H9 (cell line): ENCODE results near the gene GRIN2A. TPM values are rescaled to one million over a fixed set of nuclear protein-coding genes. Genes with fewer than 3 reads are reported as not detected.

ENCODE experiments used
- DNase-seq: peaks from one replicate; pipeline ENCODE4 v3.0.0-alpha.2; 2017
- H2AFZ ChIP-seq: one replicate; pipeline ENCODE4 v1.6.1; 2013; ENCODE audit warnings: mild to moderate bottlenecking, low read length, control low read depth, moderate library complexity
- H2AK5ac ChIP-seq: 2 replicates; pipeline ENCODE4 v1.6.1; 2013; ENCODE audit warnings: low read length, control low read depth, mixed read lengths; ENCODE audit not compliant: insufficient read length
- H2BK120ac ChIP-seq: one replicate; pipeline ENCODE4 v1.6.1; 2013; ENCODE audit warnings: low read depth, mild to moderate bottlenecking, low read length, control low read depth, inconsistent platforms; ENCODE audit not compliant: poor library complexity, severe bottlenecking
- H2BK12ac ChIP-seq: 2 replicates; pipeline ENCODE4 v1.6.1; 2013; ENCODE audit warnings: low read length, control low read depth, mixed read lengths, low read depth; ENCODE audit not compliant: insufficient read length
- H2BK15ac ChIP-seq: 2 replicates; pipeline ENCODE4 v1.6.1; 2013; ENCODE audit warnings: low read depth, low read length, control low read depth
- H2BK20ac ChIP-seq: one replicate; pipeline ENCODE4 v1.6.1; 2013; ENCODE audit warnings: low read depth, mild to moderate bottlenecking, low read length, control low read depth, inconsistent platforms; ENCODE audit not compliant: poor library complexity, severe bottlenecking
- H2BK5ac ChIP-seq: 2 replicates; pipeline ENCODE4 v1.6.1; 2013; ENCODE audit warnings: low read length, control low read depth, mixed read lengths; ENCODE audit not compliant: insufficient read length
- H3K14ac ChIP-seq: 2 replicates; pipeline ENCODE4 v1.6.1; 2013; ENCODE audit warnings: low read length, control low read depth; ENCODE audit not compliant: insufficient read depth
- H3K18ac ChIP-seq: 2 replicates; pipeline ENCODE4 v1.6.1; 2013; ENCODE audit warnings: low read depth, mild to moderate bottlenecking, mixed read lengths, low read length, control low read depth; ENCODE audit not compliant: insufficient read length
- H3K23ac ChIP-seq: 2 replicates; pipeline ENCODE4 v1.6.1; 2013; ENCODE audit warnings: low read length, control low read depth, mixed read lengths, low read depth; ENCODE audit not compliant: insufficient read length
- H3K23me2 ChIP-seq: 2 replicates; pipeline ENCODE4 v1.6.1; 2013; ENCODE audit warnings: low read depth, mild to moderate bottlenecking, mixed read lengths, low read length, control low read depth; ENCODE audit not compliant: insufficient read length, poor library complexity, severe bottlenecking
- H3K27ac ChIP-seq: 2 replicates; pipeline ENCODE4 v1.5.1; 2013; ENCODE audit warnings: low read length, control low read depth, mixed read lengths, low read depth; ENCODE audit not compliant: insufficient read length
- H3K27me3 ChIP-seq: 2 replicates; pipeline ENCODE4 v1.6.1; 2013; ENCODE audit warnings: low read length, control low read depth, inconsistent platforms; ENCODE audit not compliant: insufficient read depth
- H3K4ac ChIP-seq: 2 replicates; pipeline ENCODE4 v1.6.1; 2013; ENCODE audit warnings: low read depth, mild to moderate bottlenecking, control low read depth, inconsistent platforms, low read length, moderate library complexity
- H3K4me1 ChIP-seq: 2 replicates; pipeline ENCODE4 v1.6.1; 2013; ENCODE audit warnings: low read length, control low read depth, inconsistent platforms; ENCODE audit not compliant: insufficient read depth
- H3K4me2 ChIP-seq: 2 replicates; pipeline ENCODE4 v1.6.1; 2013; ENCODE audit warnings: low read length, control low read depth, mixed read lengths; ENCODE audit not compliant: insufficient read length, insufficient read depth
- H3K56ac ChIP-seq: 2 replicates; pipeline ENCODE4 v1.6.1; 2013; ENCODE audit warnings: low read depth, mild to moderate bottlenecking, mixed read lengths, low read length, control low read depth; ENCODE audit not compliant: insufficient read length
- H3K79me1 ChIP-seq: 2 replicates; pipeline ENCODE4 v1.6.1; 2013; ENCODE audit warnings: low read depth, mild to moderate bottlenecking, moderate library complexity, low read length, control low read depth, inconsistent platforms; ENCODE audit not compliant: insufficient read depth, poor library complexity, severe bottlenecking
- H3K79me2 ChIP-seq: 2 replicates; pipeline ENCODE4 v1.6.1; 2013; ENCODE audit warnings: low read length, control low read depth, inconsistent platforms; ENCODE audit not compliant: insufficient read depth
- H3K9ac ChIP-seq: 2 replicates; pipeline ENCODE4 v1.6.1; 2013; ENCODE audit warnings: low read length, control low read depth, mixed read lengths; ENCODE audit not compliant: insufficient read length; ENCODE audit errors: extremely low read depth
- H3K9me3 ChIP-seq: one replicate; pipeline ENCODE4 v1.6.1; 2013; ENCODE audit warnings: low read depth, low read length, inconsistent platforms; ENCODE audit not compliant: control insufficient read depth
- H3T11ph ChIP-seq: one replicate; pipeline ENCODE4 v1.6.1; 2013; ENCODE audit warnings: mild to moderate bottlenecking, low read length, control low read depth, inconsistent platforms
- H4K20me1 ChIP-seq: one replicate; pipeline ENCODE4 v1.6.1; 2013; ENCODE audit not compliant: control insufficient read depth, insufficient read length, insufficient read depth
- H4K5ac ChIP-seq: 2 replicates; pipeline ENCODE4 v1.6.1; 2013; ENCODE audit warnings: low read depth, mild to moderate bottlenecking, mixed read lengths, low read length, control low read depth; ENCODE audit not compliant: insufficient read length
- H4K8ac ChIP-seq: replicated peaks from 2 replicates; pipeline ENCODE4 v1.6.1; 2013; ENCODE audit warnings: low read length, control low read depth, mixed read lengths, low read depth; ENCODE audit not compliant: insufficient read length
- H4K91ac ChIP-seq: 2 replicates; pipeline ENCODE4 v1.6.1; 2013; ENCODE audit warnings: low read depth, mild to moderate bottlenecking, moderate library complexity, mixed read lengths, low read length, control low read depth; ENCODE audit not compliant: insufficient read length
- H3K27ac Mint-ChIP-seq, 3 experiments: 2 replicates in 2 of 3; 3 replicates in 1 of 3; pipeline ENCODE4 v1.8.0; 2020 to 2021; ENCODE audit warnings: mixed read lengths in 3 of 3, mild to moderate bottlenecking in 1 of 3, moderate library complexity in 1 of 3
- H3K27me3 Mint-ChIP-seq: 2 replicates; pipeline ENCODE4 v1.8.0; 2021; ENCODE audit warnings: low read depth, mild to moderate bottlenecking, moderate library complexity, mixed read lengths
- H3K36me3 Mint-ChIP-seq, 3 experiments: 2 replicates in 2 of 3; 3 replicates in 1 of 3; pipeline ENCODE4 v1.8.0; 2020 to 2021; ENCODE audit warnings: low read depth in 3 of 3, mixed read lengths in 3 of 3; ENCODE audit not compliant: insufficient read depth in 1 of 3
- H3K4me1 Mint-ChIP-seq, 2 experiments: 2 replicates each; pipeline ENCODE4 v1.8.0; 2020; ENCODE audit warnings: mixed read lengths in 2 of 2
- H3K4me3 Mint-ChIP-seq, 2 experiments: 2 replicates in 1 of 2; 3 replicates in 1 of 2; pipeline ENCODE4 v1.8.0; 2020 to 2021; ENCODE audit warnings: mild to moderate bottlenecking in 2 of 2, mixed read lengths in 2 of 2, moderate library complexity in 1 of 2
- H3K9me3 Mint-ChIP-seq, 2 experiments: 2 replicates in 1 of 2; 3 replicates in 1 of 2; pipeline ENCODE4 v1.8.0; 2020; ENCODE audit warnings: mild to moderate bottlenecking in 2 of 2, mixed read lengths in 2 of 2, moderate library complexity in 1 of 2
- CTCF ChIP-seq: fragments of 200-600 bp; sonication (generic); conservative IDR thresholded peaks from 3 replicates; pipeline ENCODE4 v1.8.0; 2021; ENCODE audit warnings: antibody characterized with exemption, mild to moderate bottlenecking
- WGBS: extraction: QIAGEN DNeasy Blood & Tissue Kit; methylation state at CpG from one replicate; pipeline ENCODE4 v1.1.7; 2013; ENCODE audit warnings: missing lambda C conversion rate, low lambda C conversion rate, mixed read lengths; ENCODE audit not compliant: insufficient read length; ENCODE audit errors: extremely low coverage; 5-methylcytosine and 5-hydroxymethylcytosine counted together
- total RNA-seq: library from RNA; stranded (reverse); gene quantifications from 2 replicates; pipeline ENCODE4 v1.2.1, GENCODE V29; 2021

Gene GRIN2A
- total RNA-seq, 1 experiment from 2014 or later: 1.5 TPM

GRCh38 chr16:9898124-9898523, 284.1 kb downstream of the GRIN2A start:
- H2BK12ac ChIP-seq: no peak overlapping the region
- H3K4me2 ChIP-seq: no peak overlapping the region
- H3K4ac ChIP-seq: no peak overlapping the region
- Mint-ChIP-seq H3K27ac (no peak overlapping the region), H3K27me3 (no peaks in the 10 kb centered on the region), H3K9me3 (no peaks in the 10 kb centered on the region), H3K4me1 (peaks cover 0 to 7% of the 10 kb centered on the region in 2 experiments; a peak in 1 of 4 replicates), H3K4me3 (no peak overlapping the region), H3K36me3 (no peaks in the 10 kb centered on the region; a peak in 1 of 7 replicates)
- H3K18ac ChIP-seq: no peak overlapping the region
- no peak overlapping the region for H2AFZ ChIP-seq
- H3K4me1 ChIP-seq: no peaks in the 10 kb centered on the region
- no peaks in the 10 kb centered on the region for H3K79me1 ChIP-seq
- H3K27me3 ChIP-seq: no peaks in the 10 kb centered on the region
- H4K8ac ChIP-seq: no peak overlapping the region
- H2BK120ac ChIP-seq: no peak overlapping the region
- no peak overlapping the region for H3K56ac ChIP-seq
- no peak overlapping the region for H3K9ac ChIP-seq
- DNase-seq: no peak
- H4K91ac ChIP-seq: no peak overlapping the region
- H3K79me2 ChIP-seq: no peaks in the 10 kb centered on the region
- no peak for TF ChIP-seq CTCF
- H2BK5ac ChIP-seq: no peak overlapping the region
- no peak overlapping the region for H2BK20ac ChIP-seq
- H3K23ac ChIP-seq: no peak overlapping the region
- no peak overlapping the region for H2BK15ac ChIP-seq
- no peaks in the 10 kb centered on the region for H4K20me1 ChIP-seq
- no peak overlapping the region for H4K5ac ChIP-seq
- H3K27ac ChIP-seq: no peak overlapping the region
- no peak overlapping the region for H2AK5ac ChIP-seq
- H3K9me3 ChIP-seq: no peaks in the 10 kb centered on the region
- no peak overlapping the region for H3K14ac ChIP-seq
- H3T11ph ChIP-seq: no peak overlapping the region
- H3K23me2 ChIP-seq: no peaks in the 10 kb centered on the region
- WGBS: no CpG with 5 or more reads among the region's 2 CpGs
